Esophagus muscularis mucosa (tissue), 3 donors: Measurements from ENCODE around the gene TDRD5.

ENCODE experiments used
- CTCF ChIP-seq, 3 experiments: fragments of 200-600 bp in 2 of 3; fragments of 450-650 bp in 1 of 3; sonication (generic) in 2 of 3; IDR thresholded peaks; one replicate each; pipeline ENCODE4 v1.5.1; 2017 to 2019; ENCODE audit warnings: antibody characterized with exemption in 3 of 3, mild to moderate bottlenecking in 2 of 3, moderate library complexity in 1 of 3
- POLR2AphosphoS5 ChIP-seq, 2 donors: sonication (generic); formaldehyde crosslinking; IDR thresholded peaks; one replicate each; pipeline ENCODE4 v1.6.1; 2017; ENCODE audit warnings: antibody characterized with exemption in 2 of 2

GRCh38 chr1:179637211-179637860 is 45.7 kb downstream of the TDRD5 start:
- TF ChIP-seq POLR2AphosphoS5 (IDR thresholded peaks at IDR 0.05) = no peak
- TF ChIP-seq CTCF (IDR thresholded peaks at IDR 0.05) = no peak
